GM23338 (cell line): ENCODE measurements around the gene FAM227A. TPM values are rescaled to one million over a fixed set of nuclear protein-coding genes. Genes with fewer than 3 reads are reported as not detected.

Source experiments
- polyA plus RNA-seq: library from polyadenylated mRNA; unstranded; fragments of >200 nt; fragmentation: Nextera tagmentation; extraction: Ambion mirVana; gene quantifications from 2 replicates; pipeline ENCODE4 v1.2.1, GENCODE V29; 2016
- total RNA-seq: library from RNA; depleted of rRNA; stranded (reverse); fragments of >200 nt; shearing (Covaris generic); gene quantifications from 2 replicates; pipeline ENCODE4 v1.2.3, GENCODE V29; 2014
- TF ChIP-seq, protein P1 (sequence below): fragments of 250-450 bp; sonication (Bioruptor Pico); IDR thresholded peaks from 2 replicates; pipeline ENCODE4 v1.5.0; 2020; ENCODE audit warnings: mild to moderate bottlenecking, moderate library complexity
- TF ChIP-seq, protein P2 (sequence below): IDR thresholded peaks from one replicate; pipeline ENCODE4 v1.6.1; 2018; ENCODE audit warnings: antibody characterized with exemption; ENCODE audit not compliant: unreplicated experiment
- TF ChIP-seq, protein P3 (sequence below): IDR thresholded peaks from 2 replicates; pipeline ENCODE4 v1.6.1; 2016; ENCODE audit warnings: antibody characterized with exemption

Gene FAM227A
- total and polyA plus RNA-seq, 2 experiments from 2014 or later: 5.8 to 11.0 TPM

DNA sequence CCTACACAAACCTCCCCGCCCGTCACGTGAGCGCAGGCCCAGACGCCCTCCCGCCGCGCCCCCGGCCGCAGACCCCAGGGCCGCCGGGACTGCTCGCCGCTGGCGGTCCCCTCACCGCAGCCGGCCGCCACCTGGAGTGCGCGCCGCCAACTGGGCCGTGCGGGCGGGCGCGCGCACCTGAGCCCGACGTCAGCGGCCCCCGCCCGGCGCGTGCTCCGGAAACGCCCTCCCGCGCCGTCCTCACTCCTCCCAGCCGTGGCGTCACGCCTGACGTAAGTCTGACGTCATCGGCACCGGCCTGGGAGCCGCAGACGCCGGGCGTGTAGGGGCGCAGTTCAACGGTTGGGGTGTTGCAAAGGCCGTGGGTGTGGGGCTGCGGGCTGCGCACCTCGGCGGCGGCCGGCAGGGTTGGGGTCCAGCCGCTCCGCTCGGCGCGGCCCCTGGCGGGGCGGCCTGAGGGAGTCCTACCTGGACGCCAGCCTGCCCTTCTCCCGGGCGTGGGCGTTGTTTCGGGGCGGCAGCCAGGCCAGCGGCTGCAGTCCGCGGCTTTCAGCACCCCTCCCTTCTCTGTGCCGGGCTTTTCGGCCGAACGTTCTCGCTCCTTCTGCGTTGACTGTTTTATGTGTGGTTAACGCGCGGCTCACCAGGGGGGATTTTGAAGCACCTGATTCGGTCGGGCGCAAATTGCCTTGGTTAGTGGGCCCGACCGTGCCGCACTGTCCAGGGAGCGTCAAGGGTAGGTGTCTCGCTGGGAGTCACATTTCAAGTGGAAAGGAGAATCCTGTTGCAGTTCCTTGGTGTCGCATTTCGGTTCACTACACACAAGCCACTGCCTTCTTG lies 44.8 kb upstream of the FAM227A start, which contains the start of gene JOSD1 (continued):
- TF ChIP-seq, protein P1, sequence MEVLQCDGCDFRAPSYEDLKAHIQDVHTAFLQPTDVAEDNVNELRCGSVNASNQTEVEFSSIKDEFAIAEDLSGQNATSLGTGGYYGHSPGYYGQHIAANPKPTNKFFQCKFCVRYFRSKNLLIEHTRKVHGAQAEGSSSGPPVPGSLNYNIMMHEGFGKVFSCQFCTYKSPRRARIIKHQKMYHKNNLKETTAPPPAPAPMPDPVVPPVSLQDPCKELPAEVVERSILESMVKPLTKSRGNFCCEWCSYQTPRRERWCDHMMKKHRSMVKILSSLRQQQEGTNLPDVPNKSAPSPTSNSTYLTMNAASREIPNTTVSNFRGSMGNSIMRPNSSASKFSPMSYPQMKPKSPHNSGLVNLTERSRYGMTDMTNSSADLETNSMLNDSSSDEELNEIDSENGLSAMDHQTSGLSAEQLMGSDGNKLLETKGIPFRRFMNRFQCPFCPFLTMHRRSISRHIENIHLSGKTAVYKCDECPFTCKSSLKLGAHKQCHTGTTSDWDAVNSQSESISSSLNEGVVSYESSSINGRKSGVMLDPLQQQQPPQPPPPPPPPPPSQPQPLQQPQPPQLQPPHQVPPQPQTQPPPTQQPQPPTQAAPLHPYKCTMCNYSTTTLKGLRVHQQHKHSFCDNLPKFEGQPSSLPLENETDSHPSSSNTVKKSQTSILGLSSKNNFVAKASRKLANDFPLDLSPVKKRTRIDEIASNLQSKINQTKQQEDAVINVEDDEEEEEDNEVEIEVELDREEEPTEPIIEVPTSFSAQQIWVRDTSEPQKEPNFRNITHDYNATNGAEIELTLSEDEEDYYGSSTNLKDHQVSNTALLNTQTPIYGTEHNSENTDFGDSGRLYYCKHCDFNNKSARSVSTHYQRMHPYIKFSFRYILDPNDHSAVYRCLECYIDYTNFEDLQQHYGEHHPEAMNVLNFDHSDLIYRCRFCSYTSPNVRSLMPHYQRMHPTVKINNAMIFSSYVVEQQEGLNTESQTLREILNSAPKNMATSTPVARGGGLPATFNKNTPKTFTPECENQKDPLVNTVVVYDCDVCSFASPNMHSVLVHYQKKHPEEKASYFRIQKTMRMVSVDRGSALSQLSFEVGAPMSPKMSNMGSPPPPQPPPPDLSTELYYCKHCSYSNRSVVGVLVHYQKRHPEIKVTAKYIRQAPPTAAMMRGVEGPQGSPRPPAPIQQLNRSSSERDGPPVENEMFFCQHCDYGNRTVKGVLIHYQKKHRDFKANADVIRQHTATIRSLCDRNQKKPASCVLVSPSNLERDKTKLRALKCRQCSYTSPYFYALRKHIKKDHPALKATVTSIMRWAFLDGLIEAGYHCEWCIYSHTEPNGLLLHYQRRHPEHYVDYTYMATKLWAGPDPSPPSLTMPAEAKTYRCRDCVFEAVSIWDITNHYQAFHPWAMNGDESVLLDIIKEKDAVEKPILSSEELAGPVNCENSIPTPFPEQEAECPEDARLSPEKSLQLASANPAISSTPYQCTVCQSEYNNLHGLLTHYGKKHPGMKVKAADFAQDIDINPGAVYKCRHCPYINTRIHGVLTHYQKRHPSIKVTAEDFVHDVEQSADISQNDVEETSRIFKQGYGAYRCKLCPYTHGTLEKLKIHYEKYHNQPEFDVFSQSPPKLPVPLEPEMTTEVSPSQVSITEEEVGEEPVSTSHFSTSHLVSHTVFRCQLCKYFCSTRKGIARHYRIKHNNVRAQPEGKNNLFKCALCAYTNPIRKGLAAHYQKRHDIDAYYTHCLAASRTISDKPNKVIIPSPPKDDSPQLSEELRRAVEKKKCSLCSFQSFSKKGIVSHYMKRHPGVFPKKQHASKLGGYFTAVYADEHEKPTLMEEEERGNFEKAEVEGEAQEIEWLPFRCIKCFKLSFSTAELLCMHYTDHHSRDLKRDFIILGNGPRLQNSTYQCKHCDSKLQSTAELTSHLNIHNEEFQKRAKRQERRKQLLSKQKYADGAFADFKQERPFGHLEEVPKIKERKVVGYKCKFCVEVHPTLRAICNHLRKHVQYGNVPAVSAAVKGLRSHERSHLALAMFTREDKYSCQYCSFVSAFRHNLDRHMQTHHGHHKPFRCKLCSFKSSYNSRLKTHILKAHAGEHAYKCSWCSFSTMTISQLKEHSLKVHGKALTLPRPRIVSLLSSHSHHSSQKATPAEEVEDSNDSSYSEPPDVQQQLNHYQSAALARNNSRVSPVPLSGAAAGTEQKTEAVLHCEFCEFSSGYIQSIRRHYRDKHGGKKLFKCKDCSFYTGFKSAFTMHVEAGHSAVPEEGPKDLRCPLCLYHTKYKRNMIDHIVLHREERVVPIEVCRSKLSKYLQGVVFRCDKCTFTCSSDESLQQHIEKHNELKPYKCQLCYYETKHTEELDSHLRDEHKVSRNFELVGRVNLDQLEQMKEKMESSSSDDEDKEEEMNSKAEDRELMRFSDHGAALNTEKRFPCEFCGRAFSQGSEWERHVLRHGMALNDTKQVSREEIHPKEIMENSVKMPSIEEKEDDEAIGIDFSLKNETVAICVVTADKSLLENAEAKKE (CRISPR knock-in tag): no peak
- TF ChIP-seq, protein P2, sequence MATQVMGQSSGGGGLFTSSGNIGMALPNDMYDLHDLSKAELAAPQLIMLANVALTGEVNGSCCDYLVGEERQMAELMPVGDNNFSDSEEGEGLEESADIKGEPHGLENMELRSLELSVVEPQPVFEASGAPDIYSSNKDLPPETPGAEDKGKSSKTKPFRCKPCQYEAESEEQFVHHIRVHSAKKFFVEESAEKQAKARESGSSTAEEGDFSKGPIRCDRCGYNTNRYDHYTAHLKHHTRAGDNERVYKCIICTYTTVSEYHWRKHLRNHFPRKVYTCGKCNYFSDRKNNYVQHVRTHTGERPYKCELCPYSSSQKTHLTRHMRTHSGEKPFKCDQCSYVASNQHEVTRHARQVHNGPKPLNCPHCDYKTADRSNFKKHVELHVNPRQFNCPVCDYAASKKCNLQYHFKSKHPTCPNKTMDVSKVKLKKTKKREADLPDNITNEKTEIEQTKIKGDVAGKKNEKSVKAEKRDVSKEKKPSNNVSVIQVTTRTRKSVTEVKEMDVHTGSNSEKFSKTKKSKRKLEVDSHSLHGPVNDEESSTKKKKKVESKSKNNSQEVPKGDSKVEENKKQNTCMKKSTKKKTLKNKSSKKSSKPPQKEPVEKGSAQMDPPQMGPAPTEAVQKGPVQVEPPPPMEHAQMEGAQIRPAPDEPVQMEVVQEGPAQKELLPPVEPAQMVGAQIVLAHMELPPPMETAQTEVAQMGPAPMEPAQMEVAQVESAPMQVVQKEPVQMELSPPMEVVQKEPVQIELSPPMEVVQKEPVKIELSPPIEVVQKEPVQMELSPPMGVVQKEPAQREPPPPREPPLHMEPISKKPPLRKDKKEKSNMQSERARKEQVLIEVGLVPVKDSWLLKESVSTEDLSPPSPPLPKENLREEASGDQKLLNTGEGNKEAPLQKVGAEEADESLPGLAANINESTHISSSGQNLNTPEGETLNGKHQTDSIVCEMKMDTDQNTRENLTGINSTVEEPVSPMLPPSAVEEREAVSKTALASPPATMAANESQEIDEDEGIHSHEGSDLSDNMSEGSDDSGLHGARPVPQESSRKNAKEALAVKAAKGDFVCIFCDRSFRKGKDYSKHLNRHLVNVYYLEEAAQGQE: no peak
- TF ChIP-seq, protein P3, sequence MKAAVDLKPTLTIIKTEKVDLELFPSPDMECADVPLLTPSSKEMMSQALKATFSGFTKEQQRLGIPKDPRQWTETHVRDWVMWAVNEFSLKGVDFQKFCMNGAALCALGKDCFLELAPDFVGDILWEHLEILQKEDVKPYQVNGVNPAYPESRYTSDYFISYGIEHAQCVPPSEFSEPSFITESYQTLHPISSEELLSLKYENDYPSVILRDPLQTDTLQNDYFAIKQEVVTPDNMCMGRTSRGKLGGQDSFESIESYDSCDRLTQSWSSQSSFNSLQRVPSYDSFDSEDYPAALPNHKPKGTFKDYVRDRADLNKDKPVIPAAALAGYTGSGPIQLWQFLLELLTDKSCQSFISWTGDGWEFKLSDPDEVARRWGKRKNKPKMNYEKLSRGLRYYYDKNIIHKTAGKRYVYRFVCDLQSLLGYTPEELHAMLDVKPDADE: 0 out of 2 replicates have a peak, but pooled peaks have one; percentile 31
